HG03575 (cell line): Measurements from ENCODE around the gene ACTC1.
"Not testable (repeated sequence)": the region's sequence is repeated elsewhere in the genome, so short reads cannot be mapped to it uniquely, and the experiment has no call there.

Experiments
- ATAC-seq: cut with Tn5 transposase; IDR thresholded peaks from one replicate; pipeline ENCODE4 v1.9.1; 2021; ENCODE audit not compliant: unreplicated experiment, insufficient number of reproducible peaks, low FRiP score; ENCODE audit errors: extremely low read depth

The ACTC1 gene

GRCh38 chr15:34795267-34796081 lies at the start of gene ACTC1:
Gene ACTC1, minus strand, starts transcription at chr15:34795549. Its CDS starts 741 bp downstream, at chr15:34794808.
- no peak for ATAC-seq

GRCh38 chr15:34841262-34841725 lies 45.9 kb upstream of the ACTC1 start:
- no peak for ATAC-seq

- ATAC-seq = no peak
These were observed 42.9 kb upstream of the ACTC1 start for GRCh38 chr15:34838282-34838681.

GRCh38 chr15:34837246-34838016 lies 42.1 kb upstream of the ACTC1 start:
- no peak for ATAC-seq

GRCh38 chr15:34828145-34828911 lies 33.0 kb upstream of the ACTC1 start:
- no peak for ATAC-seq

GRCh38 chr15:34821831-34822230 lies 26.5 kb upstream of the ACTC1 start:
- ATAC-seq = no peak

- no peak for ATAC-seq
These were observed 24.8 kb upstream of the ACTC1 start for GRCh38 chr15:34820110-34820509.

GRCh38 chr15:34818526-34818925 lies 23.2 kb upstream of the ACTC1 start:
- no peak for ATAC-seq

GRCh38 chr15:34815836-34816235 lies 20.5 kb upstream of the ACTC1 start:
- no peak for ATAC-seq

GRCh38 chr15:34813446-34814190 lies 18.3 kb upstream of the ACTC1 start:
- ATAC-seq = no peak

GRCh38 chr15:34812868-34813365 lies 17.6 kb upstream of the ACTC1 start:
- ATAC-seq = not testable (repeated sequence)

- ATAC-seq = no peak
These were observed 17.0 kb upstream of the ACTC1 start for GRCh38 chr15:34812369-34812768.

- ATAC-seq = no peak
These were observed 15.2 kb upstream of the ACTC1 start for GRCh38 chr15:34810443-34811129.

GRCh38 chr15:34809186-34809585 lies 13.8 kb upstream of the ACTC1 start:
- ATAC-seq = no peak

- no peak for ATAC-seq
These were observed 12.7 kb upstream of the ACTC1 start for GRCh38 chr15:34808016-34808415.

- not testable (repeated sequence) for ATAC-seq
These were observed 11.9 kb upstream of the ACTC1 start for GRCh38 chr15:34807241-34807640.

GRCh38 chr15:34804776-34805175 lies 9.4 kb upstream of the ACTC1 start:
- ATAC-seq = no peak

GRCh38 chr15:34804113-34804512 lies 8.8 kb upstream of the ACTC1 start:
- no peak for ATAC-seq
